Colonic mucosa (tissue), 4 donors: ENCODE data around the gene CAMTA2. TPM values are rescaled to one million over a fixed set of nuclear protein-coding genes. Genes with fewer than 3 reads are reported as not detected.
"Not testable (repeated sequence)": the region's sequence is repeated elsewhere in the genome, so short reads cannot be mapped to it uniquely, and the experiment has no call there.

Experiments used
- DNase-seq: peaks from one replicate; pipeline ENCODE4 v3.0.0-alpha.2; 2020
- H3K27ac ChIP-seq: fragments of 200-600 bp; one replicate; pipeline ENCODE4 v1.8.0; 2021
- H3K27me3 ChIP-seq: fragments of 200-600 bp; one replicate; pipeline ENCODE4 v1.8.0; 2021
- H3K36me3 ChIP-seq: fragments of 200-600 bp; one replicate; pipeline ENCODE4 v1.8.0; 2021
- H3K4me1 ChIP-seq: fragments of 200-600 bp; one replicate; pipeline ENCODE4 v1.8.0; 2021; ENCODE audit warnings: mild to moderate bottlenecking
- H3K4me3 ChIP-seq: fragments of 200-600 bp; one replicate; pipeline ENCODE4 v1.8.0; 2021
- H3K9ac ChIP-seq, 2 donors: one replicate each; pipeline ENCODE4 v1.7.0; 2013; ENCODE audit warnings: control low read depth in 2 of 2, low read depth in 2 of 2, low read length in 2 of 2
- H3K9me3 ChIP-seq: fragments of 200-600 bp; one replicate; pipeline ENCODE4 v1.8.0; 2021
- CTCF ChIP-seq: fragments of 200-600 bp; IDR thresholded peaks from one replicate; pipeline ENCODE4 v1.8.0; 2022; ENCODE audit warnings: antibody characterized with exemption, mild to moderate bottlenecking
- intact Hi-C: fragments of 100-400 bp; cut with DNase I; formaldehyde crosslinking; loops from one replicate; pipeline ENCODE4 v1.14.1; 2022
- total RNA-seq, 2 donors: library from RNA; stranded (reverse); fragmentation: NEBNext Ultra II Directional in 1 of 2; extraction: Animal tissue kit (Norgen Biotek cat#: 25700) in 1 of 2; gene quantifications; one replicate each; pipeline ENCODE4 v1.2.1, GENCODE V29; 2021
- donor health status: healthy.
- donor health status: DM: no; HTN: no; CAD: no.
- donor health status: DM: no; HTN: no; CAD: no.

The CAMTA2 gene
- total RNA-seq, 2 donors from 2014 or later, result 39.8 to 52.6 TPM

- no peaks in the 10 kb centered on the region for H3K9me3 ChIP-seq
- intact Hi-C loops, result no loop called here
- H3K9ac ChIP-seq, result no peak overlapping the region
- H3K27ac ChIP-seq, result no peak overlapping the region
- H3K27me3 ChIP-seq, result no peaks in the 10 kb centered on the region
- H3K36me3 ChIP-seq, result no peaks in the 10 kb centered on the region
- TF ChIP-seq CTCF, result no peak
- no peak overlapping the region for H3K4me3 ChIP-seq
- no peak for DNase-seq
- no peaks in the 10 kb centered on the region for H3K4me1 ChIP-seq
These were observed 46.0 kb upstream of the CAMTA2 start for GRCh38 chr17:5033352-5034015.

DNA sequence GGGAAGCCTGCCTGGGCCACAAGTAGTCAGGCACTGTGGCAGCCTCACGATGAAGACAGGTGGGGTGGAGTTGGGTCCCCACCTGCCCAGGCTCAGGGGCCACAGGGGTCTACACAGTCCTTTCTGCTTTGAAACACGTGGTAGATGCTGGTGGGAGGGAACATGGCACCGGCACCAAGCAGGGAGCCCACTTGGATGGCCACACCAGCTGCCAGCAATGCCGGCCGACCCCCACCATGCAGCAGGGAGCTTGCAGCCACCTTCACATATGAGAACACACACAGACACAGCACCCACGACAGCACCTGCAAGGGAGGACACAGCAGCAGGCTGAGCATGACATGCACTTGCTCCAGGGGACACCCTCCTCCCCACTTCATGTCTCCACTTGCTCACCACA lies 45.4 kb upstream of the CAMTA2 start:
- H3K9me3 ChIP-seq, result no peaks in the 10 kb centered on the region
- H3K27me3 ChIP-seq, result no peaks in the 10 kb centered on the region
- H3K27ac ChIP-seq, result no peak overlapping the region
- no peak overlapping the region for H3K4me3 ChIP-seq
- no peak for DNase-seq
- intact Hi-C loops, result no loop called here
- no peaks in the 10 kb centered on the region for H3K36me3 ChIP-seq
- no peak for TF ChIP-seq CTCF
- H3K9ac ChIP-seq, result no peak overlapping the region
- H3K4me1 ChIP-seq, result no peaks in the 10 kb centered on the region

DNA sequence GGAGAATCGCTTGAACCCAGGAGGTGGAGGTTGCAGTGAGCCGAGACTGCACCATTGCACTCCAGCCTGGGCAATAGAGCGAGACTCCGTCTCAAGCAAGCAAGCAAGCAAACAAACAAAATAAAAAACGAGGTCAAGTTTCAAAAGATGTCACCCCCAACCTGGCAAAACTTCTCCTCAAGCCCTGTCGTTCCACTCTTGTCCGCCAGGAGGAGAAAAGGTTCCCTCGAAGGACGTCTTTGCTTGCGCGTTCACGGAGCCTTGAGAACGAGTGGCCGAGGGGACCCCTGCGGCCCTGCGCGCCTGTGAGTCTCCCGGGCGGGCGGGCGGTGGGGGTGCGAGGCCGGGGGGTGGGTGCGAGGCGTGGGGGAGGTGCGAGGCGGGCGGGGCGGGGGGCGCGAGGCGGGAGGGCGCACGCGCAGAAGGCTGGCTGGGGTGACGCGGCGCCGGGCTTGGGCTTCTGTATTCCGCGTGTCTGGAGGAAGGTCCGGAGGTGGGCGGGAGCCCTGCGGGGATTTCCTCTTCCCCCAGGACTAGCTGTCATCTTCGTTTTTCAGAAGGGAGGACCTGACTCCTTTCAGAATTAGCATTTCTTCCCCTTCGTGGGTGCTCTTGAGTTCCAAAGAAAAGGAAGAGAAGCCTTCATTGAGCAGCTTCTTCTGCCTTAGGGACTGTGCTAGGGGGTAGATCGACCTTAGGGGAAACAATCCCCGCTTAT lies 44.0 kb upstream of the CAMTA2 start:
- H3K27ac ChIP-seq, result peak overlapping the region; percentile 27
- no peaks in the 10 kb centered on the region for H3K27me3 ChIP-seq
- peak; percentile 90 for DNase-seq
- TF ChIP-seq CTCF, result peak; percentile 68
- H3K9me3 ChIP-seq, result no peaks in the 10 kb centered on the region
- no peaks in the 10 kb centered on the region for H3K4me1 ChIP-seq
- intact Hi-C loops, result loop anchor here (1.0 kb wide), 1 partner anchor 31 kb away; no protein-coding TSS in a partner anchor
- peak overlapping the region; percentile 51 to 56 for H3K9ac ChIP-seq
- peak overlapping the region; percentile 42 for H3K4me3 ChIP-seq
- H3K36me3 ChIP-seq, result no peaks in the 10 kb centered on the region

DNA sequence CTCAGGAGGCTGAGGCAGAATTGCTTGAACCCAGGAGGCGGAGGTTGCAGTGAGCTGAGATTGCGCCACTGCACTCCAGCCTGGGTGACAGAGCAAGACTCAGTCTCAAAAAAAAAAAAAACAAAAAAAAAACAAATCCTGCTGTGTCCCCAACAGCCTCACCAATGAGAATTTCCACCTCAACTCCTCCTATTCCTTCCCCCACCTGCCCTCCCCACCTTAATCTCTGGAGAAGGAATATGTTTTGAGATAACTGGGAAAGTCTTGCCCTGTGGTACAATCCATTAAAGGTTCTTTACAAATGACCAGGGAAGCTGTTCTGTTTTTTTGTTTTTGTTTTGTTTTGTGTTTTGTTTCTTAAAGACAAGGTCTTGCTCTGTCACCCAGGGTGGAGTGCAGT lies 42.7 kb upstream of the CAMTA2 start:
- DNase-seq, H3K9me3 ChIP-seq, H3K9ac ChIP-seq, H3K36me3 ChIP-seq, H3K27me3 ChIP-seq, intact Hi-C loops, H3K4me3 ChIP-seq, H3K27ac ChIP-seq, H3K4me1 ChIP-seq: not testable (repeated sequence)

GRCh38 chr17:5027916-5028315 lies 40.4 kb upstream of the CAMTA2 start:
- H3K9ac ChIP-seq, result no peak overlapping the region
- H3K4me1 ChIP-seq, result no peaks in the 10 kb centered on the region
- no peaks in the 10 kb centered on the region for H3K27me3 ChIP-seq
- no peak for TF ChIP-seq CTCF
- H3K9me3 ChIP-seq, result no peaks in the 10 kb centered on the region
- no peaks in the 10 kb centered on the region for H3K36me3 ChIP-seq
- no peak overlapping the region for H3K27ac ChIP-seq
- DNase-seq, result no peak
- no peak overlapping the region for H3K4me3 ChIP-seq
- intact Hi-C loops, result no loop called here

DNA sequence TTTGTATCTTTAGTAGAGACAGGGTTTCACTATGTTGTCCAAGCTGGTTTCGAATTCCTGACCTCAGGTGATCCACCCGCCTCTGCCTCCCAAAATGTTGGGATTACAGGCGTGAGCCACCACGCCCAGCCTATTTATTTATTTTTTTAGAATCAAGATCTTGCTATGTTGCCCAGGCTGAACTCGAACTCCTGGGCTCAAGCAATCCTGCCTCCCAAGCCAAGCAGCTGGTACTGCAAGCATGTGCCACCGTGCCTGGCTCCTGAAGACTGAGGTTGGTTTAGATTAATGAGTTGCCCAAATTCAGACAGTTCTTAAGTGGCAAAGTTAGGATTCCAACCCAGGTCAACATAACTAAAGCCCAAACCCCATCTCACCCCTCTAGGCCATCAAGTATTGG lies 39.8 kb upstream of the CAMTA2 start:
- intact Hi-C loops, result no loop called here
- TF ChIP-seq CTCF, result no peak
- no peak overlapping the region for H3K9ac ChIP-seq
- no peaks in the 10 kb centered on the region for H3K4me1 ChIP-seq
- H3K4me3 ChIP-seq, result no peak overlapping the region
- no peaks in the 10 kb centered on the region for H3K27me3 ChIP-seq
- peaks cover 4% of the 10 kb centered on the region for H3K36me3 ChIP-seq
- no peak for DNase-seq
- no peaks in the 10 kb centered on the region for H3K9me3 ChIP-seq
- no peak overlapping the region for H3K27ac ChIP-seq
